Stomach (tissue), 9 donors: ENCODE results near the gene TCF7. TPM values are rescaled to one million over a fixed set of nuclear protein-coding genes. Genes with fewer than 3 reads are reported as not detected.

Source experiments
- DNase-seq, 2 donors: peaks; one replicate each; pipeline versions ENCODE4 v3.0.0 to v3.0.0-alpha.2; 2013 to 2019
- H3K27ac ChIP-seq, 5 donors: fragments of 200-600 bp in 4 of 5; sonication (generic) in 4 of 5; one replicate each; pipeline ENCODE4 v1.5.1; 2013 to 2019; ENCODE audit warnings: mild to moderate bottlenecking in 1 of 5, moderate library complexity in 1 of 5
- H3K27me3 ChIP-seq, 3 donors: fragments of 200-600 bp; sonication (generic); one replicate each; pipeline ENCODE4 v1.5.1; 2017 to 2019; ENCODE audit warnings: mixed run types in 1 of 3
- H3K36me3 ChIP-seq, 4 donors: fragments of 200-600 bp; sonication (generic); 1 replicate in 3 of 4; 2 replicates in 1 of 4; pipeline ENCODE4 v1.5.1; 2016 to 2019
- H3K4me1 ChIP-seq, 4 donors: fragments of 200-600 bp; sonication (generic); one replicate each; pipeline ENCODE4 v1.5.1; 2016 to 2019
- H3K4me3 ChIP-seq, 4 donors: fragments of 200-600 bp; sonication (generic) in 3 of 4; one replicate each; pipeline ENCODE4 v1.5.1; 2016 to 2019; ENCODE audit warnings: mild to moderate bottlenecking in 1 of 4
- H3K9me3 ChIP-seq, 4 donors: fragments of 200-600 bp; sonication (generic); one replicate each; pipeline ENCODE4 v1.5.1; 2016 to 2019
- EP300 ChIP-seq: sonication (generic); formaldehyde crosslinking; IDR thresholded peaks from one replicate; pipeline ENCODE4 v1.6.1; 2017; ENCODE audit warnings: antibody characterized with exemption
- POLR2A ChIP-seq, 4 donors: fragments of 450-650 bp; IDR thresholded peaks; one replicate each; pipeline ENCODE4 v1.6.1; 2016; ENCODE audit warnings: antibody characterized with exemption in 4 of 4, control low read depth in 2 of 4, mild to moderate bottlenecking in 1 of 4, moderate library complexity in 1 of 4
- POLR2AphosphoS5 ChIP-seq, 3 donors: sonication (generic); formaldehyde crosslinking; IDR thresholded peaks; one replicate each; pipeline ENCODE4 v1.6.1; 2016; ENCODE audit warnings: antibody characterized with exemption in 3 of 3
- WGBS, 5 donors: extraction: QIAGEN DNeasy Blood & Tissue Kit in 3 of 5; methylation state at CpG; one replicate each; pipeline versions ENCODE4 v1.1.5 to v1.1.7; 2013 to 2018; 5-methylcytosine and 5-hydroxymethylcytosine counted together
- intact Hi-C: fragments of 100-400 bp; cut with DNase I; formaldehyde crosslinking; loops from one replicate; pipeline ENCODE4 v1.15.1; 2023; ENCODE audit warnings: low total_unique reads
- polyA plus RNA-seq, 3 donors: library from polyadenylated mRNA; stranded (reverse); fragments of 200-250 nt; gene quantifications; one replicate each; pipeline ENCODE4 v1.2.3, GENCODE V29; 2013
- total RNA-seq, 5 donors: library from RNA; depleted of rRNA; stranded (reverse); fragments of >200 nt; gene quantifications; one replicate each; pipeline versions ENCODE4 v1.1.0 to v1.2.3, GENCODE V29; 2014 to 2016
- TF ChIP-seq, protein P1 (sequence below), 7 experiments: fragments of 450-650 bp in 4 of 7; fragments of 200-600 bp in 3 of 7; sonication (generic) in 3 of 7; IDR thresholded peaks; one replicate each; pipeline ENCODE4 v1.5.1; 2016 to 2019; ENCODE audit warnings: antibody characterized with exemption in 7 of 7, control low read depth in 2 of 7, mild to moderate bottlenecking in 1 of 7
- donor health status: healthy with polysubstance abuse.
- donor health status: Bipolar disorder and iron deficiency.
- donor health status: healthy.

TCF7 gene
- total and polyA plus RNA-seq, 8 donors = 3.7 to 13.3 (median 5.4) TPM; not detected in 1

- H3K27ac ChIP-seq = no peak overlapping the region
- WGBS, 5 donors = 82 to 92% (median 87%) methylated on average over 4 to 5 of the region's 5 CpGs
- H3K4me1 ChIP-seq = no peaks in the 10 kb centered on the region
- H3K4me3 ChIP-seq = no peak overlapping the region
- no peaks in the 10 kb centered on the region for H3K9me3 ChIP-seq
- intact Hi-C loops = no loop called here
- DNase-seq = no peak
- TF ChIP-seq EP300 = no peak
- TF ChIP-seq, protein P1, sequence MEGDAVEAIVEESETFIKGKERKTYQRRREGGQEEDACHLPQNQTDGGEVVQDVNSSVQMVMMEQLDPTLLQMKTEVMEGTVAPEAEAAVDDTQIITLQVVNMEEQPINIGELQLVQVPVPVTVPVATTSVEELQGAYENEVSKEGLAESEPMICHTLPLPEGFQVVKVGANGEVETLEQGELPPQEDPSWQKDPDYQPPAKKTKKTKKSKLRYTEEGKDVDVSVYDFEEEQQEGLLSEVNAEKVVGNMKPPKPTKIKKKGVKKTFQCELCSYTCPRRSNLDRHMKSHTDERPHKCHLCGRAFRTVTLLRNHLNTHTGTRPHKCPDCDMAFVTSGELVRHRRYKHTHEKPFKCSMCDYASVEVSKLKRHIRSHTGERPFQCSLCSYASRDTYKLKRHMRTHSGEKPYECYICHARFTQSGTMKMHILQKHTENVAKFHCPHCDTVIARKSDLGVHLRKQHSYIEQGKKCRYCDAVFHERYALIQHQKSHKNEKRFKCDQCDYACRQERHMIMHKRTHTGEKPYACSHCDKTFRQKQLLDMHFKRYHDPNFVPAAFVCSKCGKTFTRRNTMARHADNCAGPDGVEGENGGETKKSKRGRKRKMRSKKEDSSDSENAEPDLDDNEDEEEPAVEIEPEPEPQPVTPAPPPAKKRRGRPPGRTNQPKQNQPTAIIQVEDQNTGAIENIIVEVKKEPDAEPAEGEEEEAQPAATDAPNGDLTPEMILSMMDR (IDR thresholded peaks at IDR 0.05) = no peak
- no peaks in the 10 kb centered on the region for H3K36me3 ChIP-seq
- no peaks in the 10 kb centered on the region for H3K27me3 ChIP-seq
These were observed 30.4 kb upstream of the TCF7 start for GRCh38 chr5:134084022-134084565.

GRCh38 chr5:134084570-134084969 is 29.9 kb upstream of the TCF7 start:
- no peaks in the 10 kb centered on the region for H3K4me1 ChIP-seq
- intact Hi-C loops = no loop called here
- no peaks in the 10 kb centered on the region for H3K36me3 ChIP-seq
- DNase-seq = no peak
- WGBS, 5 donors = 48 to 98% (median 67%) methylated on average over 2 of the region's 2 CpGs
- H3K27ac ChIP-seq = no peak overlapping the region
- H3K4me3 ChIP-seq = no peak overlapping the region
- TF ChIP-seq POLR2AphosphoS5 (IDR thresholded peaks at IDR 0.05) = no peak
- TF ChIP-seq EP300 = no peak
- TF ChIP-seq POLR2A (IDR thresholded peaks at IDR 0.05) = no peak
- TF ChIP-seq, protein P1 (IDR thresholded peaks at IDR 0.05) = no peak
- H3K27me3 ChIP-seq = no peaks in the 10 kb centered on the region
- H3K9me3 ChIP-seq = no peaks in the 10 kb centered on the region

DNA sequence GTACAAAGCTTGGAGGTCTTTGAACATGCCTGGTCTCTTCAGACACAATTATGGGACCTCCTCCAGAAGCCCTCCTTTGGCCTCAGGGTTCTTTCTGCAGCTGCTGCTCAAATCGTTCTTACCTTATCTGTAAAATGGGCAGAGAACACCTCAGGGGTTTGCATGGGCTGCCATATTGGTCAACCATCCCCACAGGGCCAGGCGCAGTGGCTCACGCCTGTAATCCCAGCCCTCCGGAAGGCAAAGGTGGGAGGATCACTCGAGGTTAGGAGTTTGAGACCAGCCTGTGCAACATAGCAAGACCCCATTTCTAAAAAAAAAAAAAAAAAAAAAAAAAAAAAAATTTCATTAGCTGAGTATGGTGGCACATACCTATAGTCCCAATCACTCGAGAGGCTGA is 29.1 kb upstream of the TCF7 start:
- Histone ChIP-seq H3K36me3 (no peaks in the 10 kb centered on the region), H3K4me1 (no peaks in the 10 kb centered on the region), H3K27me3 (no peaks in the 10 kb centered on the region), H3K9me3 (no peaks in the 10 kb centered on the region), H3K27ac (no peak overlapping the region), H3K4me3 (no peak overlapping the region)
- WGBS, 5 donors = 81 to 92% (median 90%) methylated on average over 6 of the region's 6 CpGs
- TF ChIP-seq POLR2AphosphoS5 (IDR thresholded peaks at IDR 0.05) = no peak
- TF ChIP-seq, protein P1 (IDR thresholded peaks at IDR 0.05) = no peak
- TF ChIP-seq POLR2A (IDR thresholded peaks at IDR 0.05) = no peak
- TF ChIP-seq EP300 = no peak
- DNase-seq = no peak
- intact Hi-C loops = no loop called here

GRCh38 chr5:134086225-134086942 is 28.1 kb upstream of the TCF7 start:
- H3K4me3 ChIP-seq = no peak overlapping the region
- H3K36me3 ChIP-seq = no peaks in the 10 kb centered on the region
- WGBS, 5 donors = 77 to 81% (median 78%) methylated on average over 8 of the region's 8 CpGs
- no peaks in the 10 kb centered on the region for H3K9me3 ChIP-seq
- H3K27me3 ChIP-seq = no peaks in the 10 kb centered on the region
- intact Hi-C loops = no loop called here
- H3K4me1 ChIP-seq = no peaks in the 10 kb centered on the region
- no peak for TF ChIP-seq POLR2AphosphoS5 (IDR thresholded peaks at IDR 0.05)
- TF ChIP-seq EP300 = no peak
- TF ChIP-seq, protein P1 (IDR thresholded peaks at IDR 0.05) = no peak
- no peak for TF ChIP-seq POLR2A (IDR thresholded peaks at IDR 0.05)
- no peak overlapping the region for H3K27ac ChIP-seq
- no peak for DNase-seq
